Eye (tissue), 1 donor: ENCODE measurements around the gene MDN1.
"Not testable (repeated sequence)": the region's sequence is repeated elsewhere in the genome, so short reads cannot be mapped to it uniquely, and the experiment has no call there.

Experiments used
- DNase-seq: peaks from one replicate; pipeline ENCODE4 v3.0.0-alpha.2; 2015

Gene MDN1

DNA sequence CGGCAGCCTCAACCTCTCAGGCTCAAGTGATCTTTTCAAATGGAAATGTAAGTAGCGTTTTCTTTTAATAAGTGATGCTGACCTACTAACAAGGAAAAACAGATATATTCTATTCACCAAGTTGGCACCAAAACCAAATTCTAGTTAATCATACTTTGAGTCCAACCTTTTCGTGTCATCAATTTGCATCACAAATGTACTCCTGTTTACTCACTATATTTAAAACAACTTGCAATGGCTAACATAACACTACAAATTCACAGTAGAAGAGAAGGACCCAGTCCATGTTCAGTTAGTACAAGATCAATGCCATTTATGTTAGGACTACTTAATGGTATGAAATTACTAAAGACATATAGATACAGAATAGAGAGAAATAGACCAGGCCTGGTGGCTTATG lies 50.0 kb downstream of the MDN1 start:
- no peak for DNase-seq

DNA sequence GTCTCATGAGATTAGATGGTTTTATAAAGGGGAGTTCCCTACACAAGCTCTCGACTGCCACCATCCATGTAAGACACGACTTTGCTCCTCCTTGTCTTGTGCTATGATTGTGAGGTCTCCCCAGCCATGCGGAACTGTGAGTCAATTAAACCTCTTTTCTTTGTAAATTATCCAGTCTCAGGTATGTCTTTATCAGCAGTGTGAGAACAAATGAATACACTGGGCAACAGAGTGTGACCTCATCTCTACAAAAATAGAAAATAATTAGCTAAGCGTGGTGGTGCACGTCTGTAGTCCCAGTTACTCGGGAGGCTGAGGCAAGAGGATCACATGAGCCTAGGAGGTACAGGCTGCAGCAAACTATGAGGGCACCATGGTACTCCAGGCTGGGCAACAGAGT lies 51.3 kb downstream of the MDN1 start:
- DNase-seq = no peak

DNA sequence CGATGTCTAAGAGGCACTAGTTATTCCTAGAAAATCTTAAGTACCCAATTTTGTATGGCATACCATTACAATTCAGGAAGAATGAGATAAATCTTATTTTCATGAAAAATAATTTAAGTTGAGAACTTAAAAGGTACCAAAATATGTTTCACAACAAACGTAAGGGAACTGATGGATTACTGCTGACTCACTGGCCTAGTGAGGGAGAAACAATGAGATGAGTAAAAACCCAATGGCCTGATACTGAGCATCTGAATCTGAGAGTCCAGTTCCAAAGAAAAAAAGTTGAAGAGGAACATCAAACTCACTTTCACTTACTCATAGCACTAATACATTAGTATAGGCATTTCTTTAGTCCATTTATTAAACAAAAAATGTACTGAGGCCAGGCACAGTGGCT lies 56.0 kb downstream of the MDN1 start:
- no peak for DNase-seq

DNA sequence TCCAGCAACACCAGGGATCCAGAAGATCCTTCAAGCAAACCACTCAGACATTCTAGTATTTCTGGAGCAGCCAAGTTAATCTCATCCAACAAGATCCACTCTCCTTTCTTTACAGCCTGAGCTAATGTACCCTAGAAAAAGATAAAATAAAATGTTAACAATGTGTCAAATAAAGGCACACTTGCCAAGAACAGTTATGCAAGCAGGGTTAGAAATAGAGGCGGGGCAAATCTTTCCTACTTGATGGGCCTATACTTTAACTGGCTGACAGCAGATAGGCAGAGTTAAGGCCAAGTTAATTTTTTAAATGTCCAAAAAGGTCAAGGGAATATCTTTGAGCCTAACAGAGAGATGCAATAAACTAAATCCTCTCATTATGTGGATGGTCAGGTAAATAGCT lies 60.8 kb downstream of the MDN1 start:
- no peak for DNase-seq

DNA sequence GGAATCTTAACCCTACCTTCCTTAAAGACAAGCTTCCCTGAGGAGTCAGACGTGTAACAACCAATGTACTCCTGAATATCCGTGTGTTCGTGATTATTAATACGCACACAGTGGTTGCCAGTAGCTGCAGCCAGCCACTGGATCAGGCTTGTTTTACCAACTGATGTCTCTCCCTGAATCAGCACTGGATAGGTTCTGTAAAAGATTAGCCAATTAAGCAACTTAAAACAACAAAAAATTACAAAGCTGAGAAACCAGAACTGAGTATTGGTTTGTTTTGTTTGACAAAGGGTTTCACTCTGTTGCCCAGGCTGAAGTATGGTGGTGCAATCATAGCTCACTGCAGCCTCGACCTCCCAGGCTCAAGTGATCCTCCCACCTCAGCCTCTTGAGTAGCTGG lies 69.3 kb downstream of the MDN1 start:
- no peak for DNase-seq

DNA sequence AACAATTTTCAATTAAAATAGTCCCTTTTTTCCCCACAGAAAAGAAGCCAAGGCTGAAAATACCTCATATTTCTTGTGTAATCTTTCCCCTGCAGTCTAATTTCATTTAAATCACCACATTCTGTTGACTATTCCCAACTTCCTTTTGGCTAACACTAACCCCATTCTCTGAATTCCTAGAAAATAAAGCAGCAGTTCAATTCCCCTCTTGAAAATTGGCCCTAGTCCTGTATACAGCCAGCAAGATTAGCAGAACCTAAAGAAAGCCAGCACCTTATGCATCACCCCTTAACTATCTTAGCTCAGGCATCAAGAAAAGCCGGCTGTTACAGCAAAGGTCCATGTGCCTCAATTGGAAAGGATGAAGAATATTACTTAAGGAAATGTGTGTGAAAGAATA lies 69.7 kb downstream of the MDN1 start:
- DNase-seq = no peak

DNA sequence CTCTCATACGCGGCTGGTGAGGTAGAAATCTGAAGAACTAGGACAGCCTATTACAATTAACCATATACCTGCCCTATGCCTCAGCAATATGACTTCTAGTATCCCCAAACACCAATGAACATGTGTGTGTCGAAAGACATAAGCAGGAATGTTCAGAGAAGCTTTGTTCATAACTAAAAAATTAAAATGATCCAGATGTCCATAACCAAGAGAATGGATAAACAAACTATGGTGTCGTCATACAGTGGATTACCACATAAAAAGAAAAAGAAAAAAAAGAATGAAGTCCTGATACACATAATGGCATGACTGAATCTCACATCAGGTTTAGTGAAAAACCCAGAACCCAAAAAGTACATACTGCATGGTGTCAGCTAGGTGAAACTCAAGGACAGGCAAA lies 73.9 kb downstream of the MDN1 start:
- no peak for DNase-seq

DNA sequence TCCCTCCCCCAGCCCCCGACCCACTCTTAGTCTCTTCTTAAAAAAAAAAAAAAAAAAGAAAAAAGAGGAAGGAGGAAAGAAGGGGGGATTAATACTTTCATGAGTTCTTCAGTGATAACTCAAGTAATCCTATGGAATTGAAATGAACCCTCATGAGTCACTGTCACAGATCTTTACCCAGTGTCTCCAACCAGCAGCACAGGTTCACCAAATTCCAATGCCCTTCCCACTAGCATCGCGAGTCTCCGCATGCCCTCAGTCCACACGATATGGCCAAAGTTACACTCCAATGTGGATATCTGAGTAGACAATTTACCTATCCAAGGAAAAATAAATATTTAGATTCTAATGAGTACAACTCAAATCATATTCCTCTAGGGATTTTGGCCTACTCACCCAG lies 74.5 kb downstream of the MDN1 start:
- DNase-seq = no peak

DNA sequence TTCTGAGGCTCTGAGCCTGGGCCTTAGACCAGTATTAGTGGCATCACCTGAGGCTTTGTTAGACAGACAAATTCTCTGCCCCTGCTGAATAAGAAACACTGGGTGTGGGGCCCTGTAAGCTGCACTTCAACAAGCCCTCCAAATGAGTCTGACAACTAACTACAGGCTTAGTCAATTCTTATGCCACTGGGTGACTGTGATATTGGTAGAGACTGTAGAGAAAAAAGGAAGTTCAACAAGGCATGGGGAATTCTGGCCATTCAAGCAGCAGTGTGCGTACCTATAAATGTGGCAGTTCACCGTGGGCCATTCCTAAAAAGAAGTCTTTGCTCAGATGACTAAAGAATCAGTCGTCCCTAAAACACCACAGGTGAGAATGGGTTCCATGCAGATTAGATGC lies 82.7 kb downstream of the MDN1 start:
- DNase-seq = no peak

DNA sequence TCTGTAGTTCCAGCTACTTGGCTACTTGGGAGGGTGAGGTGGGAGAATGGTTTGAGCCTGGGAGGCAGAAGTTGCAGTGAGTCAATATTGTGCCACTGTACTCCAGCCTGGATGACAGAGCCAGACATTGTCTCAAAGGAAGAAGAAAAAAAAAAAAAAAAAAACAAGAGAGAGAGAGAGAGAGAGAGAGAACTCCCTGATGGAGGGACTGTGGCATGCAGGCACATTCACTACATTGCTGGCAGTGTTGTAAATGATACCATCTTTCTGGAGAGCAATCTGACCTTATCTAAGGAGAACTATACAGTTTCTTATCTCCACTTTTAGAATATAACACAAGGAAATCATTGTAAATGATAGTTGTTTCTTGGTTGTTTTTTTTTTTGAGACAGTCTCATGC lies 85.1 kb downstream of the MDN1 start:
- no peak for DNase-seq

DNA sequence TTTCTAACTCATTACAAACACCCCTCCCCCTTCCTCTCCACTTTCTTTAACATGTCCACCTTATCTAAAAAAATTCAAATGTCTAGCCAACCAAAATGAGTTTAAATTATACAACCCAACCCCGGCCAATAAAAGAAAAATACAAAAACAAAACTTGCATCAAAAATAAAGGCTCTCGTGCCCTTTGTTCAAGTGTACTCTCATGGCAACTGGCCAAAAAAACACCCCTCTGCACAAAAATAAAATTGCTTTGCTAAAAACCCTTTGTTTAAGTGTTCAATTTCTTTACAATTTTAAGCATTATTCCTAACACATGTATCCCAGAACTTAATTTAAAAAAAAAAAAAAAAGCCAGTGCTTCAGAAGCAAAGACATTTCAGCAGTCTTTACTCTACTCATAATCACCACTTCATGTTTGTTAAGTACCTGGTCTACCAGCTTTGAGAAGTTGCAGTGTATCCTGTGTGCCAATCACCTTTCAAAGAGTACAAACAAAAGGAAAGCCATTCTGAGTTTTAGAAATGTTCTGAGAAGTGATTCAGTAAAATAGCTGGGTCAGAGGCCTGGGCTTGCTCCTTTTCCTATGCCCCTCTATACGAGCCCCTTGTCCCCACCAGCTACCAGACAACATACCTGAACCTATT lies 87.5 kb downstream of the MDN1 start:
- DNase-seq = no peak

DNA sequence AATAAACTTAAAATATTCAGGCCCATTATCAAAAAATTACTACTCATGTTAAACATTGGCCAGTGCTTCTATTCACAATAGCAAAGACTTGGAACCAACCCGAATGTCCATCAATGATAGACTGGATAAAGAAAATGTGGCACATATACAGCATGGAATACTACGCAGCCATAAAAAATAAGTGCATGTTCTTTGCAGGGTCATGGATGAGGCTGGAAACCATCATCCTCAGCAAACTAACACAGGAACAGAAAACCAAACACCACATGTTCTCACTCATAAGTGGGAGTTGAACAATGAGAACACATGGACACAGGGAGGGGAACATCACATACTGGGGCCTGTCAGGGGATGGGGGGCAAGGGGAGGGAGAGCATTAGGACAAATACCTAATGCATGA lies 88.3 kb downstream of the MDN1 start:
- not testable (repeated sequence) for DNase-seq

DNA sequence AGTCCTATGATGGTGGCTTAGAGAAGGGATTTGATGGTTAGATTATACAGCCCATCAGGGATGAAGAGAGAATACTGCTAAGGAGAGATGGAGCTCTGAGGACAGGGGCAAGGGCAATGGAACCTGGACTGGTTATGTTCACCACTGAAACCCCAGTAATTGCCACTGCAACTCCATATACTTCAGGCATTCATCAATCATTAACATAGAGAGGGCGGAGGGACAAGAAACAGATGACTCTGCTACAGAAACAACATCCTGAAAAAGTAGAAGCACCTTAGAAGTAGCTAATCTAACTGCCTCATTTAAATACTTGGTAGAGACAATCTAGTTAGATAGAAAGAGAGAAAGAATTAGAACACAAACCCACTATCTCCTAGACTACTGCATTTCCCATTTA lies 89.8 kb downstream of the MDN1 start:
- no peak for DNase-seq

DNA sequence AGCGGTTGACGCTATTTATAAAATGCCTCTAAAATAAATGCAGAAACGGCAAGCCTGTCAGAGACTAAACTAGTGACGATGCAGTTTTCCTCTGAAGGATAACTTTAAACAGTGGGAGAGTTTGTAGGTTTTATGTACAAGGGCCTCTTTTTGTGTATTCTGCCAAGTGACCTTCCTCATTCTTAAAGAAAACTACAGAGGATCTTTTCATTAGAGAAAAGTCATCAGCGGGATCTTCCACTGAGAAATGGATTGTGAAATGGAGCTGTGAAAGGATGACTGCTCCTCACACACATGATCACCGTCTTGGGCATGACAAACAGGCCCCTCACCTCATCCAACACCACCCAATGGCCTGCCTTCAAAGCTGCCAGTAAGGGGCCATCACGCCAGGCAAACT lies 92.1 kb downstream of the MDN1 start:
- no peak for DNase-seq

DNA sequence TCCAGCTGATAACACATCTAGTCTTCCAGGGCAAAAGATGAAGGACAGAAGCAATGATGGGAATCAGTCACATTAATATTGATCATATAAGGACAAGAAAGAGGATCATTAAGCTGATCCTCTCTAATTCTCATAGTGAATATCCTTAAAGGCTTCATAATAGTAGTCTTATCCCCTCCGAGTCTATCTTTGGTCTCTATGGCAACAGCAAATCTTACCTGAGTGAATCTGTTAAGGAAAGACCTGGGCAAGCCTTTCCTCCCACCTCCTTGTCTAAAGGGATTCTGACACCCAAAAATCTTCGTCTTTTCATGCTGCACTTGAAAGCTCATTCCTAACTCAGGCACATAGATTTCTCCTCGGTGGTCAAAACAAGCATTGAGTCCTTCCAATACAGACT lies 94.6 kb downstream of the MDN1 start:
- no peak for DNase-seq

DNA sequence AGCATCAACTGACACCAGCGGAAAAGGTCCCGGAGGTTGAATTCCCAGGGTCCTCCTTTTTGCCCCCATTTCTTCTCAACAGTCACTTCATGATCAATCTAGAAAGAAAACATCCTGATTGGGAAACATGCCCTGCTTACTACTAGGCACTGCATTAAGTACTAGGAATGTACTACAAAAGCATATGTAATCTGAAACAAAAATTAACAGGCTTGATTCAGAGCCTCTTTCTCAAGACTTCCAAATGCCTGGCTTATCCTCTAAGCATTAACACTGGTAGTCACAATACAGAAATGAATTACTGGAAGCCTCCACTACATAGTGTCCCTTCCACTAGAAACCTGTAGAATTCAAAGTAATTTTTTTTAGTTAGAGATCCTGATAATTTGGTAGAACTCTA lies 96.5 kb downstream of the MDN1 start:
- no peak for DNase-seq

DNA sequence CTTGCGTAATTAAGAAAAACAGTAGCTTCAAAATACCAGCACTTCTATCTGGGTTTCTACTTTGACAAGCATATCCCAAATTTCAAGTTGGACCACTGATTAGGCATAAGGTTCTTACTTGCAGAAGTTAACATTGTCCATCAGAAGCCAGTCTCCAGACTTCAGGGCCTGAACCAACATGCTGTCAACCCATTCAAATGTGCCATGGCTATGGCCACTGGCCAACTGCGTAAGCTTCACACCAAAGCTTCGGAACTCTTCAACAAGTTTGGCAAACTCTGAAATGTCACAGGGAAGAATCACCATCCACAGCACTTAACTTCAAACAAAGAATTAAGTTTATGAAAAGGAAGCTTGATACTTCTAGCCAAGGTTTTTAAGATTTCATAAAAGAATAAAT lies 103.1 kb downstream of the MDN1 start:
- DNase-seq = no peak

DNA sequence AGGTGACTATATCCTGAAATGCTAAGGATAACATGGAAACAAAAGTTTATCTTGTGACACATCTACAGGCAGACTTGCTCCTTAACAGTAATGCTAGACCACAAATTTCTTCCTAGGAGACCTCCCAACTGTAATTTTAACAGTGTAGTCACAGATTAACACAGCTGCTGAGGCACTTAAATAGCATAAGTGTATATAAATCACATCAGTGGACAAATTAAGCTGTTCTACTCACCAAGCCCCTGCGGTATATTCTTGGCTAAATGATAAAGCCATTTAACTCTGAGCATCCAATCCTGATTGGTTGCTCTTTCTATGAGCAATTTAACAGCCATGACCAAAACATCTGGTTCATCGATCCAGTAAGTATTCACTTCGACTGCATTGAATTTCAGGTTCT lies 107.8 kb downstream of the MDN1 start:
- no peak for DNase-seq

DNA sequence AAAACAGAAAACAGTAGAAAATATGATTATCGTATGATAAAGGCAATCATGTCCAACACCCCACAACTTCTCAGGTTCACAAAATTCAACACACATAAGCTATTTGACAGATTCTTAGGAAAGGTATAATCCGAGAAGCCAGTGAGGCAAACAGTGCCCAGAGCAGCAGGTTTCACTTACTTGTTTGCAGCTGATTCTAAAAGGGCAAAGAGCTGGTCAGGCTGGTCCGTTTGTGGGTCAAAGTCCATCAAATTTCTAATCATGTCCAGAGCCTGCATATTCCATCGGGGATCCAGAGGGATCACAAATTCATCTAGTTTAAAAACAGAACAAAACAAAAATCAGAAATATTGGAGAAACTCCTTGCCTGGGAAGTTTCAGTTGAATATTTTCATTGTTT lies 111.3 kb downstream of the MDN1 start:
- DNase-seq = no peak

DNA sequence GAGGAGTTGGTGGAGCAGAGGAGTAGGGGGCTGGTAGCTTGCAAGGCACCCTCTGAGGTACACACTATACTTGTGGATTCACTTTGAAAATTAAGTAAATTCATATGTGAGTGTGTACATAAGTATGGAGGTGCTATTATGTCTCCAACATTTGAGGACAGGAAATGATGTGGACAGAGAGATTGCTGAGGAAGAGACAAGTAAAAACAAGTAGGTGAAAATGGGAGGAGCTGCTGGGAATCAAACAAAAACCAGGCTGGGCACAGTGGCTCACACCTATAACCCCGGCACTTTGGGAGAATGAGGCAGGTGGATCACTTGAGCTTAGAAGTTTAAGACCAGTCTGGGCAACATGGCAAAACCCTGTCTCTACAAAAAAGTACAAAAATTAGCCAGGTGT lies 111.8 kb downstream of the MDN1 start:
- DNase-seq = no peak

DNA sequence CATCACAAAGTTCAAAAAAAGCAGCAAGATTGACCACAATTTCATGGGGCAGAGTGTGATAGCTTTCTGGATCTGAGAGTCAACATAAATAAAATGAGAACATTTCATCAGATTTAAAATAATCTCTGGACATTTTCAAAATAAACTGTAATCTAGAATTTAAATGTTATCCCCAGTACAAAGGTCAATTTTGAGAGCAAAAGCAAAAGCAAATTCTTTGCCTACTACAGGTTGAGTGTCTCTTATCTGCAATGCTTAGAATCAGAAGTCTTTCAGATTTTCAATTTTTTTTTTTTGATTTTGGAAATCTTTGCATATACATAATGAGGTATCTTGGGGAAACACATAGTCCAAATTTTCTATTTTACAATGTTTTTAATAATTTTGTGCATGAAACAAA lies 113.5 kb downstream of the MDN1 start:
- no peak for DNase-seq

DNA sequence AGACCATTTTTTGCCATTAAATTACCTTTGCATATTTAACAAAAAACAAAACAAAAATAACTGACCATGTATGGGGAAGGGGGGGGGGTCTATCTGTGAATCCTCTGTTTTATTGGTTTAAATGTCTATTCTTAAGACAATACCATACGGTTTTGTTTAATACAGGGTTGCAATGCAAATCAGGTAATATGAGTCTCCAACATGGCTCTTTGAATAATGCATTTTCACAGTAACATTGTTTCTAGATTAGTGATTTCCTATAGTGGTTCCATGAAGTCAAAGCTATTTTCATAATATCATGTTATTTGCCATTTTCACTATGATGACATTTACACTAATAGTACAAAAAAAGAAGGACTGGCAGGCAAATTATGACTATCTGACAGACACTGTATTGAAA lies 116.3 kb downstream of the MDN1 start:
- no peak for DNase-seq

DNA sequence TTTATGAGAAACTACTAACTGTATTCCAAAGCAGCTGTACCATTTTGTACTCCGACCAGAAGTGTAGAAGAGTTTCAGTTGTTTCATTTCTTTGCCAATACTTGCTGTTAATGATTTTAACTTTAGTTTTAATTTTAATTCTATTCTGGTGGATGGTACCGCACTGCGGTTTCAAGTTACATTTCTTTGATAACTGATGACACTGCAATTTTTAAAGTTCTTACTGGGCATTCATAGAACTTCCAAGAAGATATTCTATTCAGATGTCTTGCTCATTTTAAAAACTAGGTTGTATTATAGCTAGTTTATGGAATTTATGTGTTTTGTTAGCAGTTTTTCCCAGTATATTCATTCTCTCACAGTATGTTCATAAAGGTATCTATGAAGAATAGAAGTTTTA lies 117.2 kb downstream of the MDN1 start:
- DNase-seq = no peak

DNA sequence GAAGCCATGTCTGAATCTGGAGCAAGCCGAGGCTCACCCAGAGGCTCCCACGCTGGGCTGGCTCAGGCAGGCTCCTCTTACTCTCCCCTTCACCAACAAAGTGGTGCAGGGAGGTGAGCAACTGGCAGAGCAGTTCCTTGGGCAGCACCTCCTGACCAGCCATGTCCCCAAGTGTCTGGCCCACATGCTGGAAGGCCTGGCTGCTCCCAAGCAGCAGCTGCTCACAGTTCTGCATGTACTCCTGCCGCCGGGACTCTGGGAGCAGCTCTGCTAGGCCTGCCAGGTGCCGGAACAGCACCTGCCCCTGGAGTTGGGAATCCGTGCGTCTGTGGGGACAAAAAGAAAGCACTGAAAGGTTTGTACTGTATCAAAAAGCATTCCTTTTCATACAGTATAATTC lies 123.9 kb downstream of the MDN1 start:
- no peak for DNase-seq

DNA sequence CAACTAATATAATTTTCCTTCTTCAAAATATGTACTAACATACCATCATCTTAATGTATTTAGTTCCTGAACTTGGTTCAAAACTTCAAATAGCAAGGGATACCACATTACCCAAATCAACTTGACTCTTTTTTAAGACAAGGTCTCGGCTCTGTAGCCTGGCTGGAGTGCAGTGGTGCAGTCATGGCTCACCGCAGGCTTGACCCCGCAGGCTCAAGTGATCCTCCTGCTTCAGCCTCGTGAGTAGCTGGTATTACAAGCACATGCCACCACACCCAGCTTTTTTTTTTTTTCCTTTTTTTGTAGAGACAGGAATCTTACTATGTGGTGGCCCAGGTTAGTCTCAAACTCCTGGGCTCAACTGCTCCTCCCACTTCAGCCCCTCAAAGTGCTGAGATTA lies 125.2 kb downstream of the MDN1 start:
- no peak for DNase-seq

DNA sequence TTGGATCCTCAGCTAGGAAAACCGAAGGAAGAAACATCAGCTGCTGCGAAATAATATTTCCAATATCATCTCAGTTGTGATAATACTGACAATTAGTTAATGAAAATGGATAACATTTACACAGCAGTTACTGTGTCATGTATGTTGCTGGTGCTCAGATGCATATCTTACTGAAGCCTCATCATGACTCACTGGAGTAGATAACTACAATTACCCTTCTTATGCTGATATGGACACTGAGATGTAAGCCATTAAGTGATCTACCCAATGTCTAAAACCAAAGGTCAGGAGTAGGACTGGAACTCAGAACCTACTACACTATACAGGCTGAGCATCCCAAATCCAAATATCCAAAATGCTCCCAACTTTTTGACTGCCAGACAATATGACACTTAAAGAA lies 126.4 kb downstream of the MDN1 start:
- no peak for DNase-seq
